HG03025 (cell line): ENCODE measurements around the gene GPC6.
"Not testable (repeated sequence)": the region's sequence is repeated elsewhere in the genome, so short reads cannot be mapped to it uniquely, and the experiment has no call there.

Experiments used
- ATAC-seq: cut with Tn5 transposase; IDR thresholded peaks from one replicate; pipeline ENCODE4 v1.9.1; 2021; ENCODE audit warnings: mild to moderate bottlenecking, moderate library complexity; ENCODE audit not compliant: unreplicated experiment, low FRiP score

The GPC6 gene

GRCh38 chr13:93226623-93227279 lies at the start of gene GPC6:
Gene GPC6 (plus strand): TSS chr13:93226807.
- ATAC-seq, result no peak

GRCh38 chr13:93180356-93180969 lies 46.1 kb upstream of the GPC6 start:
- ATAC-seq, result no peak

GRCh38 chr13:93182406-93182805 lies 44.2 kb upstream of the GPC6 start:
- no peak for ATAC-seq

- ATAC-seq, result no peak
These were observed 43.3 kb upstream of the GPC6 start for GRCh38 chr13:93183302-93183701.

- ATAC-seq, result no peak
These were observed 36.6 kb upstream of the GPC6 start for GRCh38 chr13:93190006-93190405.

- ATAC-seq, result no peak
These were observed 32.9 kb upstream of the GPC6 start for GRCh38 chr13:93193682-93194081.

- ATAC-seq, result no peak
These were observed 26.8 kb upstream of the GPC6 start for GRCh38 chr13:93199856-93200255.

GRCh38 chr13:93200626-93201025 lies 26.0 kb upstream of the GPC6 start:
- ATAC-seq, result no peak

GRCh38 chr13:93201992-93202558 lies 24.5 kb upstream of the GPC6 start:
- no peak for ATAC-seq

GRCh38 chr13:93206778-93207392 lies 19.7 kb upstream of the GPC6 start:
- not testable (repeated sequence) for ATAC-seq

- no peak for ATAC-seq
These were observed 10.5 kb upstream of the GPC6 start for GRCh38 chr13:93216122-93216521.

- no peak for ATAC-seq
These were observed 8.8 kb upstream of the GPC6 start for GRCh38 chr13:93217721-93218261.

- no peak for ATAC-seq
These were observed 8.0 kb upstream of the GPC6 start for GRCh38 chr13:93218583-93218982.

GRCh38 chr13:93220073-93220472 lies 6.5 kb upstream of the GPC6 start:
- no peak for ATAC-seq

- no peak for ATAC-seq
These were observed 3.6 kb upstream of the GPC6 start for GRCh38 chr13:93222976-93223375.

GRCh38 chr13:93224535-93224934 lies 2.1 kb upstream of the GPC6 start:
- no peak for ATAC-seq

- ATAC-seq, result no peak
These were observed 997 bp upstream of the GPC6 start for GRCh38 chr13:93225610-93226009.

- no peak for ATAC-seq
These were observed 463 bp upstream of the GPC6 start for GRCh38 chr13:93226065-93226622.

GRCh38 chr13:93227280-93227877 lies 772 bp downstream of the GPC6 start:
- no peak for ATAC-seq

GRCh38 chr13:93227878-93228642 lies 1.5 kb downstream of the GPC6 start:
- no peak for ATAC-seq
